HepG2 (cell line): ENCODE results near the gene LAP3. TPM values are rescaled to one million over a fixed set of nuclear protein-coding genes. Genes with fewer than 3 reads are reported as not detected.
A peak's percentile ranks its signal among the peaks of the same experiment; 100 is the strongest.

ENCODE experiments used
- ATF2 ChIP-seq: sonication (generic); formaldehyde crosslinking; IDR thresholded peaks from 2 replicates; pipeline ENCODE4 v1.4.0; 2020; ENCODE audit warnings: missing genetic modification reagents
- CREM ChIP-seq, 2 experiments: sonication (generic) in 1 of 2; formaldehyde crosslinking in 1 of 2; IDR thresholded peaks; 2 replicates each; pipeline versions ENCODE4 v1.4.0 to v1.6.1; 2016 to 2020; ENCODE audit warnings: antibody characterized with exemption in 1 of 2, mild to moderate bottlenecking in 1 of 2, missing genetic modification reagents in 1 of 2
- KDM4B ChIP-seq: sonication (generic); formaldehyde crosslinking; IDR thresholded peaks from 2 replicates; pipeline ENCODE4 v1.4.0; 2020; ENCODE audit warnings: missing genetic modification reagents
- NFYC ChIP-seq: IDR thresholded peaks from 2 replicates; pipeline ENCODE4 v1.6.1; 2016; ENCODE audit warnings: missing genetic modification reagents, missing compliant biosample characterization
- NRL ChIP-seq: sonication (generic); formaldehyde crosslinking; IDR thresholded peaks from 2 replicates; pipeline ENCODE4 v1.5.0; 2020; ENCODE audit warnings: missing genetic modification reagents, mild to moderate bottlenecking, moderate library complexity, borderline replicate concordance
- PPARG ChIP-seq: conservative IDR thresholded peaks from 2 replicates; pipeline ENCODE4 v1.6.1; 2016; ENCODE audit warnings: missing biosample characterization, missing genetic modification reagents
- SKI ChIP-seq: fragments of 450-650 bp; IDR thresholded peaks from one replicate; pipeline ENCODE4 v1.6.1; 2018; ENCODE audit warnings: mild to moderate bottlenecking; ENCODE audit not compliant: partially characterized antibody
- SMC3 ChIP-seq: IDR thresholded peaks from 2 replicates; pipeline ENCODE4 v1.6.1; 2011; ENCODE audit warnings: low read length, improper control_type of control experiment
- TFAP4 ChIP-seq: sonication (generic); IDR thresholded peaks from 2 replicates; pipeline ENCODE4 v1.6.1; 2016; ENCODE audit warnings: low read depth, borderline replicate concordance
- ZBTB33 ChIP-seq: sonication (generic); formaldehyde crosslinking; IDR thresholded peaks from 2 replicates; pipeline ENCODE4 v1.4.0; 2020; ENCODE audit warnings: missing genetic modification reagents
- ZFP1 ChIP-seq: IDR thresholded peaks from 2 replicates; pipeline ENCODE4 v1.6.1; 2016
- ZNF674 ChIP-seq: sonication (generic); formaldehyde crosslinking; IDR thresholded peaks from 2 replicates; pipeline ENCODE4 v1.5.0; 2020; ENCODE audit warnings: low read depth, mild to moderate bottlenecking, missing genetic modification reagents
- ZNF777 ChIP-seq: sonication (generic); formaldehyde crosslinking; IDR thresholded peaks from 2 replicates; pipeline ENCODE4 v1.4.0; 2020; ENCODE audit warnings: missing genetic modification reagents
- ZNF883 ChIP-seq: sonication (generic); formaldehyde crosslinking; IDR thresholded peaks from 2 replicates; pipeline ENCODE4 v1.5.1; 2020; ENCODE audit warnings: mild to moderate bottlenecking, missing genetic modification reagents; ENCODE audit errors: not compliant biosample characterization
- ZSCAN25 ChIP-seq: sonication (generic); formaldehyde crosslinking; IDR thresholded peaks from 2 replicates; pipeline ENCODE4 v1.8.0; 2022; ENCODE audit warnings: mild to moderate bottlenecking, missing genetic modification reagents
- ZSCAN5A ChIP-seq: sonication (generic); formaldehyde crosslinking; IDR thresholded peaks from 2 replicates; pipeline ENCODE4 v1.8.0; 2022; ENCODE audit warnings: mild to moderate bottlenecking, missing genetic modification reagents, borderline replicate concordance
- polyA plus RNA-seq, 8 experiments: library from polyadenylated mRNA; depleted of rRNA in 3 of 8; stranded (reverse) in 7 of 8; unstranded in 1 of 8; fragments of >200 nt; fragmentation: Illumina TruSeq in 4 of 8; extraction: Trizol in 4 of 8; gene quantifications; 2 replicates each; pipeline versions ENCODE4 v1.2.1 to v1.2.3, GENCODE V29; 2011 to 2016; ENCODE audit warnings: low read depth in 4 of 8, missing spikeins in 1 of 8, mixed read lengths in 1 of 8; ENCODE audit not compliant: insufficient read depth in 1 of 8
- total RNA-seq, 5 experiments: library from RNA; depleted of rRNA; stranded (reverse); fragments of >200 nt; fragmentation: Illumina TruSeq; extraction: Trizol; gene quantifications; 2 replicates each; pipeline ENCODE4 v1.2.3, GENCODE V29; 2016; ENCODE audit warnings: low read depth in 1 of 5
- TF ChIP-seq, protein P1 (sequence below): sonication (generic); formaldehyde crosslinking; conservative IDR thresholded peaks from 2 replicates; pipeline ENCODE4 v1.4.0; 2020; ENCODE audit warnings: missing genetic modification reagents
- TF ChIP-seq, protein P2 (sequence below): sonication (generic); formaldehyde crosslinking; IDR thresholded peaks from 2 replicates; pipeline ENCODE4 v1.4.0; 2020; ENCODE audit warnings: low read depth, mild to moderate bottlenecking, missing genetic modification reagents

Gene LAP3
- total and polyA plus RNA-seq, 2 of the 13 experiments (the other 11 are each of a cell fraction or from before 2014, with no cell fraction given), result 106 to 125 TPM

- TF ChIP-seq, protein P1, sequence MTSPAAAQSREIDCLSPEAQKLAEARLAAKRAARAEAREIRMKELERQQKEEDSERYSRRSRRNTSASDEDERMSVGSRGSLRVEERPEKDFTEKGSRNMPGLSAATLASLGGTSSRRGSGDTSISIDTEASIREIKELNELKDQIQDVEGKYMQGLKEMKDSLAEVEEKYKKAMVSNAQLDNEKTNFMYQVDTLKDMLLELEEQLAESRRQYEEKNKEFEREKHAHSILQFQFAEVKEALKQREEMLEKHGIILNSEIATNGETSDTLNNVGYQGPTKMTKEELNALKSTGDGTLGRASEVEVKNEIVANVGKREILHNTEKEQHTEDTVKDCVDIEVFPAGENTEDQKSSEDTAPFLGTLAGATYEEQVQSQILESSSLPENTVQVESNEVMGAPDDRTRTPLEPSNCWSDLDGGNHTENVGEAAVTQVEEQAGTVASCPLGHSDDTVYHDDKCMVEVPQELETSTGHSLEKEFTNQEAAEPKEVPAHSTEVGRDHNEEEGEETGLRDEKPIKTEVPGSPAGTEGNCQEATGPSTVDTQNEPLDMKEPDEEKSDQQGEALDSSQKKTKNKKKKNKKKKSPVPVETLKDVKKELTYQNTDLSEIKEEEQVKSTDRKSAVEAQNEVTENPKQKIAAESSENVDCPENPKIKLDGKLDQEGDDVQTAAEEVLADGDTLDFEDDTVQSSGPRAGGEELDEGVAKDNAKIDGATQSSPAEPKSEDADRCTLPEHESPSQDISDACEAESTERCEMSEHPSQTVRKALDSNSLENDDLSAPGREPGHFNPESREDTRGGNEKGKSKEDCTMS (CRISPR knock-in tag), result no peak
- TF ChIP-seq ZFP1 (CRISPR knock-in tag), result no peak
- TF ChIP-seq ZSCAN25 (CRISPR knock-in tag), result no peak
- no peak for TF ChIP-seq ATF2 (CRISPR knock-in tag)
- TF ChIP-seq PPARG (CRISPR knock-in tag), result no peak
- no peak for TF ChIP-seq NFYC (CRISPR knock-in tag)
- no peak for TF ChIP-seq NRL (CRISPR knock-in tag)
- TF ChIP-seq ZSCAN5A (CRISPR knock-in tag), result no peak
- no peak for TF ChIP-seq ZNF777 (CRISPR knock-in tag)
- TF ChIP-seq SMC3, result peak; percentile 85
- TF ChIP-seq, protein P2, sequence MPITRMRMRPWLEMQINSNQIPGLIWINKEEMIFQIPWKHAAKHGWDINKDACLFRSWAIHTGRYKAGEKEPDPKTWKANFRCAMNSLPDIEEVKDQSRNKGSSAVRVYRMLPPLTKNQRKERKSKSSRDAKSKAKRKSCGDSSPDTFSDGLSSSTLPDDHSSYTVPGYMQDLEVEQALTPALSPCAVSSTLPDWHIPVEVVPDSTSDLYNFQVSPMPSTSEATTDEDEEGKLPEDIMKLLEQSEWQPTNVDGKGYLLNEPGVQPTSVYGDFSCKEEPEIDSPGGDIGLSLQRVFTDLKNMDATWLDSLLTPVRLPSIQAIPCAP, result no peak
- TF ChIP-seq KDM4B (CRISPR knock-in tag), result no peak
- TF ChIP-seq ZNF674 (CRISPR knock-in tag), result no peak
- peak; percentile 62 for TF ChIP-seq ZNF883 (CRISPR knock-in tag)
- no peak for TF ChIP-seq SKI
- peak; percentile 27; the same call in 1 of the 2 replicates for TF ChIP-seq ZBTB33 (CRISPR knock-in tag)
- TF ChIP-seq TFAP4, result no peak
- TF ChIP-seq CREM (IDR thresholded peaks at IDR 0.05), result no peak
- TF ChIP-seq CREM (CRISPR knock-in tag; IDR thresholded peaks at IDR 0.05), result no peak
Observed at GRCh38 chr4:17636696-17637622, 60.0 kb downstream of the LAP3 start (continued).
